Hepatocyte (in vitro differentiated cells): ENCODE measurements around the gene SLC39A11. TPM values are rescaled to one million over a fixed set of nuclear protein-coding genes. Genes with fewer than 3 reads are reported as not detected.

Experiments used
- DNase-seq: peaks from one replicate; pipeline ENCODE4 v3.0.0-alpha.2; 2016; ENCODE audit warnings: low spot score
- H2AFZ ChIP-seq: fragments of 200-600 bp; sonication (generic); 2 replicates; pipeline ENCODE4 v1.6.0; 2016; ENCODE audit warnings: antibody characterized with exemption, mild to moderate bottlenecking
- H3K27ac ChIP-seq: fragments of 200-600 bp; sonication (generic); 2 replicates; pipeline ENCODE4 v1.5.1; 2016; ENCODE audit warnings: mild to moderate bottlenecking
- H3K27me3 ChIP-seq: fragments of 200-600 bp; sonication (generic); 2 replicates; pipeline ENCODE4 v1.6.1; 2016
- H3K36me3 ChIP-seq: fragments of 200-600 bp; sonication (generic); replicated peaks from 2 replicates; pipeline ENCODE4 v1.5.1; 2016; ENCODE audit warnings: low read depth; ENCODE audit not compliant: insufficient read depth
- H3K4me1 ChIP-seq: fragments of 200-600 bp; sonication (generic); 2 replicates; pipeline ENCODE4 v1.5.1; 2016; ENCODE audit warnings: mild to moderate bottlenecking, moderate library complexity; ENCODE audit not compliant: insufficient read depth
- H3K4me2 ChIP-seq: fragments of 200-600 bp; sonication (generic); 2 replicates; pipeline ENCODE4 v1.6.0; 2016
- H3K4me3 ChIP-seq: fragments of 200-600 bp; sonication (generic); 2 replicates; pipeline ENCODE4 v1.5.1; 2016; ENCODE audit warnings: mild to moderate bottlenecking
- H3K79me2 ChIP-seq: fragments of 200-600 bp; sonication (generic); 2 replicates; pipeline ENCODE4 v1.6.0; 2017; ENCODE audit warnings: mild to moderate bottlenecking
- H3K9me2 ChIP-seq: fragments of 200-600 bp; sonication (generic); replicated peaks from 2 replicates; pipeline ENCODE4 v1.6.0; 2017; ENCODE audit warnings: mild to moderate bottlenecking; ENCODE audit not compliant: insufficient read depth
- H3K9me3 ChIP-seq: fragments of 200-600 bp; sonication (generic); 2 replicates; pipeline ENCODE4 v1.5.1; 2016; ENCODE audit warnings: low read depth, mild to moderate bottlenecking
- H4K20me1 ChIP-seq: fragments of 200-600 bp; sonication (generic); 2 replicates; pipeline ENCODE4 v1.6.0; 2016; ENCODE audit warnings: mild to moderate bottlenecking; ENCODE audit not compliant: insufficient read depth, poor library complexity, severe bottlenecking
- CTCF ChIP-seq: fragments of 200-600 bp; sonication (generic); IDR thresholded peaks from 2 replicates; pipeline ENCODE4 v1.5.1; 2016; ENCODE audit warnings: antibody characterized with exemption, mild to moderate bottlenecking; ENCODE audit not compliant: poor library complexity
- EZH2 ChIP-seq: fragments of 200-600 bp; sonication (generic); IDR thresholded peaks from 2 replicates; pipeline ENCODE4 v1.6.1; 2016; ENCODE audit warnings: antibody characterized with exemption, mild to moderate bottlenecking, borderline replicate concordance
- EZH2phosphoT487 ChIP-seq: fragments of 200-600 bp; sonication (generic); IDR thresholded peaks from one replicate; pipeline ENCODE4 v1.6.1; 2018; ENCODE audit warnings: antibody characterized with exemption, mild to moderate bottlenecking, low read depth, moderate library complexity; ENCODE audit not compliant: unreplicated experiment, severe bottlenecking
- WGBS: methylation state at CpG from one replicate; pipeline ENCODE4 v1.1.6; 2016; ENCODE audit warnings: low lambda C conversion rate; ENCODE audit errors: missing lambda C conversion rate; 5-methylcytosine and 5-hydroxymethylcytosine counted together
- polyA plus RNA-seq: library from polyadenylated mRNA; unstranded; fragments of >200 nt; fragmentation: Nextera tagmentation; extraction: Ambion mirVana; gene quantifications from 2 replicates; pipeline ENCODE4 v1.2.1, GENCODE V29; 2016
- total RNA-seq: library from RNA; depleted of rRNA; stranded (reverse); fragments of >200 nt; gene quantifications from 2 replicates; pipeline ENCODE4 v1.2.3, GENCODE V29; 2014

Gene SLC39A11
- total and polyA plus RNA-seq, 2 experiments from 2014 or later, result 37.7 to 39.1 TPM

DNA sequence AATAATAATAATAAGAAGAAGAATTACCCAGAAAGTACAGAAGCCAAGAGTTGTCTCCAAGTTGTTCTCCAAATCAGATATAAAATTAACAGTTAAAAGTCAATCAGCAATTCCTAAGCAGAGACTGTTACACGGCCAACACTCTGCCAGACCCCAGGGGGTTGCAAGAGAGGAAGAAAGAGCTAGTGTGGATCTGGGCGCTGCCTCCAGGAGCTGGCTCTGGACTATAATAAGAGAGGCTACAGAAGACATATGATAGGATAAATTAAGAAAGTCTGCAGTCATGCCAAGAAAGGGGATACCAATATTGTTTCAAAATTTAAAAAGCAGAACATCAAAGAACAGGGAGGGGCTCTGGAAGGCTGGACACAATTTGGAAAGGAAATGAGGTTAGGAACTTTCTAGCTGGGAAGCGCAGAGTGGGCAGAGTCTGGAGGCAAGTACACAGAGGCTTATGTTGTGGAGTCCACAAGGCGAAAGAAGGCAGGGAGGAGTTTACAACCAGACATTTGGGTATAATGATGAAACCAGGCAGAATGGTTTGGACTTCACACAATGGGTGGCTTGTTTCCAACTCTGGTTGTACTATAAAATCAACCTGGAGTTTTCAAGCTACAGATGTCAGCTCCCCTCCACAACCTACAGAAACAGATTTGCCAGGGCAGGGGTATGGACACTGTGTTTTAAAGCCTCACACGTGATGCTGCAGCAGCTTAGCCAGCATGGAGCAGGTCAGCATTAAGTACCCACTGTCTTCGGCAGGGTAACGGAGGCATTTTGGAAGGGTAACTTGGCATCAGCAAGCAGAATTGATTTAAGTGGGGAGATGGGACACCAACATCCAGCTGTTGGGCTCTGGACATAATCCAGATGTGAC is 49.4 kb downstream of the SLC39A11 start:
- TF ChIP-seq CTCF (no peak), EZH2phosphoT487 (no peak), EZH2 (no peak)
- Histone ChIP-seq H3K36me3 (no peaks in the 10 kb centered on the region), H4K20me1 (no peaks in the 10 kb centered on the region), H3K4me3 (no peak overlapping the region), H3K4me1 (peaks cover 4% of the 10 kb centered on the region), H3K9me3 (no peaks in the 10 kb centered on the region), H3K27me3 (no peaks in the 10 kb centered on the region), H3K79me2 (no peaks in the 10 kb centered on the region), H3K9me2 (no peaks in the 10 kb centered on the region), H3K27ac (no peak overlapping the region), H3K4me2 (no peak overlapping the region), H2AFZ (no peak overlapping the region)
- 82% methylated on average over 7 of the region's 7 CpGs for WGBS
- DNase-seq, result no peak

- no peak overlapping the region for H3K27ac ChIP-seq
- no peak overlapping the region for H3K4me2 ChIP-seq
- no peaks in the 10 kb centered on the region for H3K27me3 ChIP-seq
- no peaks in the 10 kb centered on the region for H3K9me2 ChIP-seq
- no peak for DNase-seq
- no peaks in the 10 kb centered on the region for H3K36me3 ChIP-seq
- H2AFZ ChIP-seq, result no peak overlapping the region
- no peaks in the 10 kb centered on the region for H3K79me2 ChIP-seq
- no peaks in the 10 kb centered on the region for H3K9me3 ChIP-seq
- no peaks in the 10 kb centered on the region for H4K20me1 ChIP-seq
- 74% methylated on average over 5 of the region's 5 CpGs for WGBS
- H3K4me1 ChIP-seq, result peaks cover 4% of the 10 kb centered on the region
- TF ChIP-seq EZH2phosphoT487 (no peak), EZH2 (no peak), CTCF (no peak)
- H3K4me3 ChIP-seq, result no peak overlapping the region
Measured at GRCh38 chr17:73042225-73042624, 50.3 kb downstream of the SLC39A11 start.

- H3K79me2 ChIP-seq, result no peaks in the 10 kb centered on the region
- H3K4me2 ChIP-seq, result no peak overlapping the region
- H3K9me2 ChIP-seq, result no peaks in the 10 kb centered on the region
- WGBS, result 97% methylated on average over 9 of the region's 9 CpGs
- H3K27me3 ChIP-seq, result no peaks in the 10 kb centered on the region
- H3K36me3 ChIP-seq, result no peaks in the 10 kb centered on the region
- H3K4me3 ChIP-seq, result no peak overlapping the region
- H3K4me1 ChIP-seq, result peaks cover 4% of the 10 kb centered on the region
- H4K20me1 ChIP-seq, result no peaks in the 10 kb centered on the region
- H3K9me3 ChIP-seq, result no peaks in the 10 kb centered on the region
- no peak overlapping the region for H3K27ac ChIP-seq
- no peak for DNase-seq
- TF ChIP-seq CTCF (no peak), EZH2phosphoT487 (no peak), EZH2 (no peak)
- no peak overlapping the region for H2AFZ ChIP-seq
Measured at GRCh38 chr17:73039282-73039681, 53.2 kb downstream of the SLC39A11 start.
